Gastrocnemius medialis (tissue), 4 donors: Measurements from ENCODE around the gene ADCY1. TPM values are rescaled to one million over a fixed set of nuclear protein-coding genes. Genes with fewer than 3 reads are reported as not detected.

Source experiments
- ATAC-seq, 2 donors: fragments of 150-250 bp; one replicate each; pipeline ENCODE4 v1.9.1; 2016
- DNase-seq, 2 donors: peaks; one replicate each; pipeline ENCODE4 v3.0.0-alpha.2; 2019
- H3K27ac ChIP-seq, 4 donors: fragments of 200-600 bp; sonication (generic); 1 replicate in 1 of 4; 2 replicates in 3 of 4; pipeline ENCODE4 v1.5.1; 2016 to 2018; ENCODE audit warnings: mild to moderate bottlenecking in 2 of 4, moderate library complexity in 1 of 4
- H3K27me3 ChIP-seq, 3 donors: fragments of 200-600 bp; sonication (generic) in 2 of 3; 1 replicate in 1 of 3; 2 replicates in 2 of 3; pipeline versions ENCODE4 v1.5.1 to v1.6.0; 2016 to 2019; ENCODE audit warnings: mild to moderate bottlenecking in 1 of 3, moderate library complexity in 1 of 3
- H3K36me3 ChIP-seq, 2 donors: fragments of 200-600 bp; sonication (generic) in 1 of 2; one replicate each; pipeline ENCODE4 v1.5.1; 2017 to 2018
- H3K4me1 ChIP-seq, 2 donors: fragments of 200-600 bp; sonication (generic) in 1 of 2; one replicate each; pipeline ENCODE4 v1.5.1; 2016 to 2017; ENCODE audit warnings: mild to moderate bottlenecking in 2 of 2
- H3K4me3 ChIP-seq, 4 donors: fragments of 200-600 bp; sonication (generic) in 3 of 4; 1 replicate in 1 of 4; 2 replicates in 3 of 4; pipeline ENCODE4 v1.5.1; 2016 to 2019; ENCODE audit warnings: mild to moderate bottlenecking in 2 of 4
- H3K9me3 ChIP-seq, 3 donors: fragments of 200-600 bp; sonication (generic) in 2 of 3; 1 replicate in 1 of 3; 2 replicates in 2 of 3; pipeline ENCODE4 v1.5.1; 2016 to 2019
- CTCF ChIP-seq, 5 experiments: fragments of 450-650 bp in 3 of 5; fragments of 200-600 bp in 2 of 5; sonication (generic) in 2 of 5; IDR thresholded peaks in 4 of 5; conservative IDR thresholded peaks in 1 of 5; 1 replicate in 4 of 5; 2 replicates in 1 of 5; pipeline ENCODE4 v1.5.1; 2016 to 2019; ENCODE audit warnings: antibody characterized with exemption in 5 of 5, mild to moderate bottlenecking in 3 of 5, moderate library complexity in 3 of 5
- POLR2A ChIP-seq, 2 donors: fragments of 450-650 bp; IDR thresholded peaks; one replicate each; pipeline ENCODE4 v1.6.1; 2017; ENCODE audit warnings: antibody characterized with exemption in 2 of 2, mild to moderate bottlenecking in 2 of 2, moderate library complexity in 2 of 2
- in situ Hi-C, 4 donors: fragments of 200-750 bp; cut with MboI; loops; one replicate each; pipeline versions ENCODE4 v1.15.0 to v1.8.0; 2017; ENCODE audit warnings: low sequenced_read_pairs in 4 of 4
- intact Hi-C: fragments of 100-400 bp; cut with DNase I; formaldehyde crosslinking; loops from one replicate; pipeline ENCODE4 v1.15.1; 2023; ENCODE audit warnings: low total_unique reads
- total RNA-seq, 4 donors: library from RNA; depleted of rRNA; stranded (reverse); fragments of >200 nt; gene quantifications; one replicate each; pipeline versions ENCODE4 v1.1.0 to v1.2.3, GENCODE V29; 2016

The ADCY1 gene
- total RNA-seq, 4 donors from 2014 or later = 0.42 to 3.5 (median 1.4) TPM

DNA sequence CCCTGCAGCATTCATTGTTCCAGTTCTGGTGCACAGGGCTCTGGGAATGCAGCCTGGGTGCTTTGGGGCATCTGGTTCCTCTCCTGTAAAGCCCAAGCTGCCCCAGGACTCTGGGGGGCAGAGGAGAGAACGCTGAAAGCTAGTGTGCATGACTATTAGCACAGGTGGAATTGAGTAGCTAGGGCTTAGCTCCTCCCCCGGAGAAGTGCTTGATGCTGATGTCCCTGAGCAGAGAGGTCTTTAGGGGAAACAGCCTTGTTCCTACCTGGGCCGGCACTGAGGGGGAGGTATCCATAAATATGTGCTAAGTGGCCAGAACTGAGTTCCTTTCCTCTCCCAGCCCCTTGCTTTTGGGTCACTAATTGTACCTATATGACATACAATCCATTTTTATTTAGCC lies 3.9 kb downstream of the ADCY1 start:
- in situ Hi-C loops (no loop called here), intact Hi-C loops (no loop called here)
- Histone ChIP-seq H3K4me1 (peaks cover 4 to 11% of the 10 kb centered on the region in 2 donors), H3K36me3 (no peaks in the 10 kb centered on the region), H3K9me3 (no peaks in the 10 kb centered on the region), H3K27ac (no peak overlapping the region), H3K4me3 (no peak overlapping the region), H3K27me3 (peaks cover 0 to 9% (median 0%) of the 10 kb centered on the region in 3 donors)
- ATAC-seq (no peak), DNase-seq (no peak)
- no peak for TF ChIP-seq CTCF (IDR thresholded peaks at IDR 0.05 in 4 of 5, conservative IDR thresholded peaks at IDR 0.05 in 1 of 5)
- no peak for TF ChIP-seq POLR2A (IDR thresholded peaks at IDR 0.05)

- no peak overlapping the region for H3K27ac ChIP-seq
- H3K4me3 ChIP-seq = no peak overlapping the region
- in situ Hi-C loops (no loop called here), intact Hi-C loops (no loop called here)
- peaks cover 0 to 9% (median 0%) of the 10 kb centered on the region in 3 donors for H3K27me3 ChIP-seq
- H3K9me3 ChIP-seq = no peaks in the 10 kb centered on the region
- ATAC-seq (no peak), DNase-seq (no peak)
- no peaks in the 10 kb centered on the region for H3K36me3 ChIP-seq
- TF ChIP-seq CTCF (IDR thresholded peaks at IDR 0.05 in 4 of 5, conservative IDR thresholded peaks at IDR 0.05 in 1 of 5) (no peak), POLR2A (IDR thresholded peaks at IDR 0.05) (no peak)
- peaks cover 4 to 11% of the 10 kb centered on the region in 2 donors for H3K4me1 ChIP-seq
Observed at GRCh38 chr7:45578467-45578866, 4.3 kb downstream of the ADCY1 start.

DNA sequence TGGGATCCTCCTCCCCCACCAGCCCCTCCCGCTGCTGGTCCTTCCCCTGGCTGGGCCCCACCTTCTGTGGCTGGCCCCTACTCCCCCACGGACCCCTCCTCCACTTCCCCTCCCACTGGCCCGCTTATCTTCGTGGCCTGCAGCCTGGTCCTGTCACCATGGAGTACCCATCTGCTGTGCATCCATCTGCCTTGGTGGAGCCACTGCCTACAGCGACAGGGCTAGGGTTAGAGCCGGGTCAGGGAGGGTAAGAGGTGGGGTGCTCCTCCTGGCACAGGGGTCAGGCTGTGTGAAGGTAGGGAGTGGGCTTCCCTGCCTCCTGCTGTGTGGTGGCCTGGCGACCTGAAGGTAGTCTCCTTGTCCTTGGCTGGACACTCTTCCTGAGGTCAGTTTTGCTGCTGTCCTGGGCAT lies 5.2 kb downstream of the ADCY1 start:
- Histone ChIP-seq H3K4me1 (peaks cover 4 to 11% of the 10 kb centered on the region in 2 donors), H3K27ac (no peak overlapping the region), H3K36me3 (no peaks in the 10 kb centered on the region), H3K4me3 (no peak overlapping the region), H3K27me3 (peaks cover 0 to 9% (median 0%) of the 10 kb centered on the region in 3 donors), H3K9me3 (no peaks in the 10 kb centered on the region)
- intact Hi-C loops (no loop called here), in situ Hi-C loops (no loop called here)
- ATAC-seq = no peak
- TF ChIP-seq POLR2A (IDR thresholded peaks at IDR 0.05) (no peak), CTCF (IDR thresholded peaks at IDR 0.05 in 4 of 5, conservative IDR thresholded peaks at IDR 0.05 in 1 of 5) (no peak)
- no peak for DNase-seq

- Histone ChIP-seq H3K4me3 (no peak overlapping the region), H3K9me3 (no peaks in the 10 kb centered on the region), H3K27ac (no peak overlapping the region), H3K27me3 (peaks cover 0 to 7% (median 0%) of the 10 kb centered on the region in 3 donors), H3K4me1 (peaks cover 0 to 5% of the 10 kb centered on the region in 2 donors), H3K36me3 (no peaks in the 10 kb centered on the region)
- TF ChIP-seq POLR2A (IDR thresholded peaks at IDR 0.05) = no peak
- TF ChIP-seq CTCF (IDR thresholded peaks at IDR 0.05 in 4 of 5, conservative IDR thresholded peaks at IDR 0.05 in 1 of 5) = no peak
- ATAC-seq (no peak), DNase-seq (no peak)
- intact Hi-C loops = no loop called here
- in situ Hi-C loops = no loop called here
Observed at GRCh38 chr7:45580053-45580872, 6.1 kb downstream of the ADCY1 start.
